GM21723 (cell line): Measurements from ENCODE around the gene TSHZ2.
"Not testable (repeated sequence)": the region's sequence is repeated elsewhere in the genome, so short reads cannot be mapped to it uniquely, and the experiment has no call there.

ENCODE experiments used
- ATAC-seq: cut with Tn5 transposase; IDR thresholded peaks from one replicate; pipeline ENCODE4 v1.9.1; 2021; ENCODE audit warnings: mild to moderate bottlenecking, moderate library complexity; ENCODE audit not compliant: unreplicated experiment

The TSHZ2 gene

DNA sequence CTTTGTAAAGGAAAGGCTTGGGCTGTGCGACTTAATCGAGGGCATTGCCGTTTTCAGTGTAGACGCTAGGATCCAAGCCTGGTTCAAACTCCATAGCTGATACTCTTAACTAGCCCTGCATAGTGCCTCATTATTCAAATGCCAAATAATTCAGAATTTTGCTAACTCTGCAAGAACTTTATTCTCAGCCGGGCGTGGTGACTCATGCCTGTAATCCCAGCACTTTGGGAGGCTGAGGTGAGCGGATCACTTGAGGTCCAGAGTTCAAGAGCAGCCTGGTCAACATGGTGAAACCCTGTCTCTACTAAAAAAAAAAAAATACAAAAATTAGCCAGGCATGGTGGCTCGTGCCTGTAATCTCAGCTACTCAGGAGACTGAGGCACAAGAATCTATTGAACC, 394.8 kb downstream of the TSHZ2 start:
- ATAC-seq, result not testable (repeated sequence)

DNA sequence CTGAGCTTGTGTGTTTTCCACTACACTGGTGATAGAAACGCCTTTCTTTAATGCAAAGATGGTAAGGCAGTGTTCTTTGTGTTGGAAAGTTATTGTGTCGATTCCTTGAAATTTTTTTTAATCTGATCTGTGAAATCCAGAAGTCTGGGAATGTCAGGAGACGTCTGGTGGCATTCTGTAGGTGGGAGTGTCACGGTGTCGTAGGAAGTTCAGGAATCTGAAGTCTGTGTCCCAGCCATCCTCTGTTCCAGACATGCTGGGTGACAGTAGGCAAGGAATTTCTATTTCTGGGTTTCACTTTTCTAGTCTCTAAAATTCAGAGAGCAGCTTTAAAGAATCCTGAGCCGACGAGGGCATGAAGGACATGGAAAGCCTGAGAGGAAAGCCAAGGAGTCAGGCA, 397.7 kb downstream of the TSHZ2 start:
- ATAC-seq, result no peak

GRCh38 chr20:53370345-53370961, 398.3 kb downstream of the TSHZ2 start:
- no peak for ATAC-seq

GRCh38 chr20:53371216-53371615, 399.1 kb downstream of the TSHZ2 start:
- no peak for ATAC-seq

DNA sequence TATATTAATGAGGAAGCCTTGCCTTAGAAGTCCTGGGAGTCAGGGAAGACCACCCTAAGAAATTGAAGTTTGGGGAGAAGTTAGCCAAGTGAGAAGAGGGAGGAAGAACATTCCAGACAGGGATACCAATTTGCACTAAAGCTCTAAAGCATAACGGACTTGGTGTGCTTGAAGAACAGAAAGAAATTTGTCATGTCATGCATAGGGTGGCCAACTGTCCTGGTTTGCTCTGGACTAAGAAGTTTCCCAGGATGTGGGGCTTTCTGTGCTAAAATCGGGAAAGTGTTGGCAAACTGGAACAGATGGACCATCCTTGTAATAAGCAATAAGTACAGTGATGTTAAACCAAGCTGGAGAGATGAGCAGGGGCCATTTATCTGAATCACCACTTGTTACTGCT, 403.9 kb downstream of the TSHZ2 start:
- no peak for ATAC-seq

DNA sequence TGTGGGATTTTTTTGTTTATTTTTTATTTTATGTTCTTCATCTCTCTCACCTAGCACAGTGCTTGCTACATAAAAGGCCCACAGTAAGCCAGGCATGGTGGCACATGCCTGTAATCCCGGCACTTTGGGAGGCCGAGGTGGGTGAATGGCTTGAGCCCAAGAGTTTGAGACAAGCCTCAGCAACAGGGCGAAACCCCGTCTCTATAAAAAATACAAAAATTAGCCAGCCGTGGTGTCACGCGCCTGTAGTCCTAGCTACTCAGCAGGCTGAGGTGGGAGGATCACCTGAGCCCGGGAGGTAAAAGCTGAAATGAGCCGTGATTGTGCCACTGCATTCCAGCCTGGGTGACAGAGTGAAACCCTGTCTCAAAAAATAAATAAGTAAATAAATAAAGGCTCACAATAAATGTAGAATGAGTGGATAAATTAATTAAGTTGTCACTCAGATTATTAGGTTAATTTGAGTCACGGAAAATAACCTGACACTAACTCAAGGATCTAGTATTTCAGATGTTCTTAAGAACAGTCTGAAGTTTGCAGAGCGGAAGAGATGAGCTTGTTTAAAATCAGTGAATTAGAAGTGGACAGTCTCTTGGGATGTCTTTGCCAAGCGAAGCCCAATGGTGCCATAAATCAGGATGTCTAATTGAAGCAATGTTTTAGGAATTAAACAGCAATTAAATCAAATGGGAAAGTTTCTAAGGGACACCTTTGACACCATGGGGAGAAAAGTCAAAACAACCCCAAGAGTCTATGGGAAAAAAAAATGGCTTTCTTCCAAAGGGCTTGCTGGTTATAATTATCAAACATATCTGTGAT, 407.1 kb downstream of the TSHZ2 start:
- no peak for ATAC-seq

DNA sequence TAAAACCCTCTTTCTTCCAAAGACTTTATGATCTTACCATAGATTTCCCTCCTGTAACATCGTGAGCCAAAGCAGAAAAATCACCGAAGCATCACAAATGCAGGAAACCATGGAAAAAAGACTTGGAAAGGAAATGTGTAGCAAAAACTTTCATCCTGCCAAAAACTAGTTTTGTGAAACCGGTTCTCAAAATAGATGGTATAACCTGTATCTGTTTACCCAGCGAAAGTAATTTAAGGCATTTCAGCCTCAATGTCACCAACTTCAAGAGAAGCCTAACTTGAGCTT, 407.6 kb downstream of the TSHZ2 start:
- no peak for ATAC-seq

DNA sequence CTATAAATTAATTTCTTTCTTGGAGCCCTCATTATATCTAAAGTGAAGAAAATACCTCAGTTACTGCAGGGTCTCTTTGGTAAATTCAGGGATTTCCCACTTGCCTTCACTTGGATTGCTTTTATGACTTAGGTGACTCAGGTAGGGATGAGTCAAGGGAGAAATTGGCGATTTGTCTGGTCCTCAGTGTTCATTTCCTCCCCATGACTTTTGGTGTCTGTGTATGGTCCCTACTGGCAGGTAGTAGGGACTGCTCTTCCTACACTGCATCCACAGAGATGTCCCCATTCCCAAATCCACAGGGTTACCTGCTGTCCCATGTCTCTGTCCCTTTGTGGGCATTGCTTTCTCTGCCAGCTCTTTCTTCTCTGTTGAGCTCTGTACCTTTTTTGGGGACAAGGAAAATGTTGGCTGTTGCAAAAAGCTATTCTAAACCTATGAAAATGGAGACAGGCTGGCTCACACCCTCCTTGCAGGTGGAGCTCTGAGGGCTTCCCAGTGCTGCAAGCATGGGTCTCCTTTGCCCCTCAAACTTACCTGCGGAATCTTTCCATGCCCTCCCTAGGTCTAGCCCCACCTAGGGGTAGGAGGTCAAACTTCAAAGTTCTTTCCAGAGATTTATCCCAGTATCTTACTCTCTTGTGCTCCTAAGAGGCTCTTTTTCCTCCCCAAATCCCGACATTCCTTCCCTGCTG, 409.6 kb downstream of the TSHZ2 start:
- no peak for ATAC-seq

GRCh38 chr20:53382263-53382844, 410.2 kb downstream of the TSHZ2 start:
- no peak for ATAC-seq

GRCh38 chr20:53383916-53384315, 411.8 kb downstream of the TSHZ2 start:
- ATAC-seq, result no peak

GRCh38 chr20:53384392-53384791, 412.2 kb downstream of the TSHZ2 start:
- no peak for ATAC-seq

DNA sequence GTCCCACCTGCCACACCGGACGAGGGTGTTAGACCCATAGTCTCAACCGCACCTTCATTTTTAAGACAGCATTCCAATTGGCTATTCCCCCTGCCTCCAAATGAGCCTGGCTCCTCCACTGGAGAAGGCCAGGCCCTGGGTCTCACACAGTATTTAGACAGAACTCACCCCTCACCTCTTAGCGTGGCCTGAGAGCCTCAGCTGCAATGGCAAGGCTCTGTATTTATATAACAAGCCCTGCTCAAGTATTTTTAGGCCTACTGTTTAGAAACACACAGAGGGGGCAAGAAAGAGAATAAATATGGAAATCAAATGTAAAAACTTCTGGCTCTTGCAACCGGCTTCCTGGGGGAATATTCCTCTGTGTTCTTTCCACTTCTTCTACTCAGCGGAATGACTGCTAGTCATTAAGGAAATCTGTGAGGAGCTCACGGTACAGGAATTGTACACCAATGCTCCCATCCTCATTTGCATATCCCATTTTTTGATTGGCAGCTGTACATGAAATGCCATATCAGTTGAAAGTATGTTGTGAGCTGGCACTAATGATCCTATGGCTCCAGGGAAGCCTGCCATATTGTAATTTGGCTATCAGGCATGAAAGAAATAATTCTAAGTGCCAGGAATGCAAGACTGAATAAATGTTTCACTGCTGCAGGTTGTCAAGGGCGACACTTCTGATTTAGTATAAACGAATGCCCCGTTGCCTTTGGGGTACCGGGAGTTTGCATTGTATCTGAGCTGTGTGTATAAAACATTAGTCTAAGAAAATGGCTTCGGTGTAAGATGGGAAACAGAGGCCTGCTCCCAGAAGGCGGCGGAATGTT, 414.0 kb downstream of the TSHZ2 start:
- ATAC-seq, result no peak

GRCh38 chr20:53387983-53388675, 416.0 kb downstream of the TSHZ2 start:
- no peak for ATAC-seq

DNA sequence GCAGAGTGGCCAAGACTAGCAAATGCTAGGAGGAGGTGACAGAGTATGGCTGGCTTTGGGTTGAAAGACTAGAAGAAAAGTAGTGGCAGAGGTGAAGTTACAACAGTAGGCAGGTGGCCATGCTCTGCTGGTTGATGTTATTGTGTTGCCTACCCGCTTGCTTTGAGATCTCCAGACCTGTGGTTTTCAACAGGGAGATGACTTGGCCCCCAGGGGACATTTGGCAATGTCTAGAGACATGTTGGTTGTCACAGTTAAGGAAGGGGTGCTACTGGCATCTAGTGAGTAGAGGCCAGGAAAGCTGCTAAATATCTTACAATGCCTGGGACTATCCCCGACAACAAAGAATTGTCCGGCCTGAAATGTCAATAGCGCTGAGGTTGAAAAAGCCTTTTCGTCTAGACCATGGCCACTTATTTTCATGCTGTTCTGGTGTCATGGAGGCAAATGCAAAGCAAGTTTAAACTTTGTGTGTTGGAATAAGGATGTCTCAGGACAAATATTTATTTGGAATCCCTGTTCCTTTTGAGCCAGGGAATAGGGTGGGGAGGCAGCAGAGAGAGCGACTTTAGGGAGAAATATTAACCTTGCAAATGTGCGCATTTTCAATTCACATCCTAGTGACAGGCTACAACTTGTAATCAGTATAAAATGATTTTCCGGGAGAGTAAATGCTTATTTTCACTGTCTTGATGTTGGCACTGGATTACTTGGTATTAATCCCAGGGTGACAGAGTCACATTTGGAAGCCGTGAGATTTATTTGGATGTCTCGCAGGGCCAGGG, 417.6 kb downstream of the TSHZ2 start:
- ATAC-seq, result no peak

GRCh38 chr20:53390770-53391169, 418.6 kb downstream of the TSHZ2 start:
- ATAC-seq, result no peak

DNA sequence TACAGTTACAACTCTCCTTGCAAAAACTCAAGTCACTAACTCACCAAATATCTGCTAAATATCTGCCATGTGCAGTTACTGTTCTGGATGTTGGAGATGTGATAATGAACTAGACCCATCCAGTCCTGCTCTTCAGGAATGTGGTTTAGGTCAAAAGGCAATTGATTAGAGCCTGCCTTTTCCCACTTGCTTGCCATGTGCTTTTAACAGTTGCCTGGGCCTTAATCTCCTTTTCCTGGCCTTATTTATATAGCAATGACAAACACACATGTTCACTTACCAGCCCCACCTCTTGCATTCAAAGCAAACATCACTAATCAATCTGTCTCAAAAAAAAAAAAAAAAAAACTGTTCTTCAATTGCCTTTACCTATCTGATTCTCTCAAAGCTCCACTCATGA, 422.3 kb downstream of the TSHZ2 start:
- ATAC-seq, result no peak

DNA sequence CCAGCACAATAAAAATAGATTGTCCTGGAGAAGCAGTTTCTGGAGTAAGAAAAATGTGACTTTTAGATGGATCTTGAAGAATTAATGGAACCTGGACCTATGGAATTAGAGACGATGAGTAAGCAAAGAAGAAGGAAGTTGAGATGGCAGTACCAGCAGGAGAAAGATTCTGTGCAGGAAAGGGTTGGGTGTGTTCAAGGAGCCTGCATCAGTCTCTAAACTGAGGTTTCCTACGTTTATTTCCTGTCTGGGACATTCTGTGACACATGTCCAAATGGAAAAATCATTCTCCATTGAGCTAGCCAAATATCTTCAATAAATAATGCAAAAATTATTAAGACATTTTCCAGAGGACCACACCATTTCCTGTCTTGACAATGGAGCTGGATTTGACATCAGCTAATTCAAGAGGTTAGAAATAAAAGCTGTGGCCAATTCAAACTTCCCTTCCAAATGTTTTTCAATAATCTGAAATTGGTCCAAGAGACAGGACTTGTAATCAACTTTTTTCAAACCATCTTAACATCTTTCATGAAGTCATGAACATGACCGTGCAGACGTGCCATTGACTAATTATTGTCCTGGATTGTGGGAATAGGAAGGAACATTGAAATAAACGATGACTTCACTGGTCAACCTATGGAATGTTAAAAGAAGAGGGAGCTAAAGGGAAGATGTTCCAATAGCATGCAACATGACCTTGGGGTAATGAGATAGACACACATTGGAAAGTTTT, 423.2 kb downstream of the TSHZ2 start:
- no peak for ATAC-seq

GRCh38 chr20:53399083-53399482, 426.9 kb downstream of the TSHZ2 start:
- no peak for ATAC-seq
